GM18517 (cell line): ENCODE results near the gene P2RX3.
"Not testable (repeated sequence)": the region's sequence is repeated elsewhere in the genome, so short reads cannot be mapped to it uniquely, and the experiment has no call there.

ENCODE experiments used
- ATAC-seq: cut with Tn5 transposase; IDR thresholded peaks from one replicate; pipeline ENCODE4 v1.9.1; 2021; ENCODE audit warnings: mild to moderate bottlenecking, moderate library complexity; ENCODE audit not compliant: unreplicated experiment

P2RX3 gene

GRCh38 chr11:57338142-57338541, at the start of gene P2RX3:
Gene P2RX3 (plus strand): TSS chr11:57338352. CDS start chr11:57338551, 199 bp downstream.
- ATAC-seq: no peak

DNA sequence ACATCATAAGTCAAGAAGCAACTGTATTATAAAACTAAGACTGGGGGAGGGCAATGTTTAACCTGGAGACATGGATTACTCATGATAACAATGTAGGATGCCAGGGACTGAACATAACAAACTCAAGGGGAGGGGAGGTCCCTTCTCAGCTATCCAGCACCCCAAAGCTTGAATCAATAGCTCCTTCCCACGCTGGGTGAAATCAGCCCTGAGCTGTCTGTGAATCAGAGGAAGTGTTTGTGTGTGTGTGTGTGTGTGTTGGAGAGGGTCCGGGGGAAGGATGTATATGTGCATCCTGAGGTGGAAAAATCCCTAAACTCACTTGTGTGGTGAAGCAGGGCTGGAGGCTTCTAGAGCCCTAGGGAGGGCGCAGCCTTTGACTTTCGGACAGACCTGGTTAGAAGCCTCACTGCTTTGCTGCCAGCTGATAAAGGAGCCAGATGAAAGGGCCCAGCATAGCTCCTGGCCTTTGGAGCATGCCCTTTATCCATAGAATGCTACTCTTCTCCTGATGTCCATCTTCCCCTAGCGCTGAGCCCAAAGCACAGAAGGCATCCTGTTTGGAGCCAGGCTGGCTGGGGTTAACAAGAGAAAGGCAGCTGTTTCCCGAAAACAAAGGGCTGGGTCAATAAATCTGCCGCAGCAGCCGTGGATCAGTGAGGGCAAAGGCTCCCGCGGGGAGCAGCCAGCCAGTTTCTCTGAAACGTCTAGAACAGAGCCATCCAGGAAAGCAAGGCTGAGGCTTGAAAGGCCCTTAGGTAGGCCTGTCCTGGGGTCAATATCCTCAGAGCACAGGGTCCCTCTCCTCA, 49.2 kb upstream of the P2RX3 start:
- ATAC-seq: no peak

- ATAC-seq: no peak
These were observed 47.9 kb upstream of the P2RX3 start for GRCh38 chr11:57290288-57290687.

DNA sequence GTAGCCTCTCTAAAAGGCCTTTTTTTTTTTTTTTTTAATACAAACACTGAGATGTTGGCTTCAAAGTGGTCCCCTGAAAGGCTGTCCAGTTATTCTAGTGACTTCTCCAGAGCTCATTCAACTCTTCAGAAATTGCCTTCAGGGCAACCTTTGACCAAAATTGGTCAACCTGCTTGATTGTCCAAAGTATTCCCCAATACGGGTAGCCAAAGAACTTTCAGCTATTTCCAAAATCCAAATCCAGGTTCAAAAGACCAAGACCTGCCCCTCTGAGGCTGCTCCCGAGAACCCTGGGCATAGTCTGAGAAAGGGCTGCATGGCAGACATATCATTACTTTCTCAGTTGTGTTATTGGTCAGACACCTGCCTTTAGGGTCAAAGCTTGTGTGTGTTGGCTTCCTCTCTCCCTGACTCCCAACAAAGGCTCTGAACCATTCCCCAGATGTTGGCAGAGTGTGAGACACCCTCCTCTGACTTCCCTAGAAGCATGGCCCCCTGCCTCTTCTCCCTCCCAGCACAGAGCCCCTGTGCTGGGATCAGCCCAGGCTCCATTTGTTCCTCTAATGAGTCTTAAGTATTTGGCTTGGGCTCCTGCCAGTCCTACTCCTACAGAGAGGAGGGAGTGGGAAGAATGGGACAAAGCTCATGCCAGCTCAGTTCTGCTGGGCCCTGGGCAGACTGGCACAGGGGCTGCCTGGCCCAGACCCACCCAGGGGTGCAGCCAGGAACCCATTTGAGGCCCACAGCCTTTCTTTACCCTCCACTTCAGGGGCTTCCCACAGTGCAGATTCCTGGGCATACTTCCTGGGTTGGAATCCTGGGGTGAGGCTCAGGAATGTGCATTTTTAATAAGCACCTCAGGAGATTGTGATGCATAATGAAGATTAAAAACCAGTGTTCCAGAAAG, 43.7 kb upstream of the P2RX3 start:
- ATAC-seq: no peak

GRCh38 chr11:57296205-57296604, 41.9 kb upstream of the P2RX3 start:
- not testable (repeated sequence) for ATAC-seq

DNA sequence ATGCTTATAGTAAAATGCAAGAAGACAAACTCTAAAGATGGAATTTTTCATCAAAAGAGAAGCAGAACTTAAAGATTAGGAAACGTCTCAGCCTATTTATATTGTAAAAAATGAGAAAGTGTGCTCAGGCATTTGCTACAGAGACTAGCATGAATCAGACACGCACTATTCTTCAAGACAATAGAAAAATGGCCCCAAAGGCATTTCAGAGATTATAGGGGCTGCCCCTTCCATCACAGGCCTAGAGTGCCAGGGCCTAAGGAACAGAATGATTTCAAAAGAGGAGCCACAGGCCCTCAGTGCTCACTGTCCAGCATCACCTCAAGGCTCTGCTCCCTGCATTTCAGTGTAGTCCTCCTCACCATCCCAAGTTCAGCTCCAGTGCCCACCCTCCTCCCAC, 40.9 kb upstream of the P2RX3 start:
- no peak for ATAC-seq

DNA sequence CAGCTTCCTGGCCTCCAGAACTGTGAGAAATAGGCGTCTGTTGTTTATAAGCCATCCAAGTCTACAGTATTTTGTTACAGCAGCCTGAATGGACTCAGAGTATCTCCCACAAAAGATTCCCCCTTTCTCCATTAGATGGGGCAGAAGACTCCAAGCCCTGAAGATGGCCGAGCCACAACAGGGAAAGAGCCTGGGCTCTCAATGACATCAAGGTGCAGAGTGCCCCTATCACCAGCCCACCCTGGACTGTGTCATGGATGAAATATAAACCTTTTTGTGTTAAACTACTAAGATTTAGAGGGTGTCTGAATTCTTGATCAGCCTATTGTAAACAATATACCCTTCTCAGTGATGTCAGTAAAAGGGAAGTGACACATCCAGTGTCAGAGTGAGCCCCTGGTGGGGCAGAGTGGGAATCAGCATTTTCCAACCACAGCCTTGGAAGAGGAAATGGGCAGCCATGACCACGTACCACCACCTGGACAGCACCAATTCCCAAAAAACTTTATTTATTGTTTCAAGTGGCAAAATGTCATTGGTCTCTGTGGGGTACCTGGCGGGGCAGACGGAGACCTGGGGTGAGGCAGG, 38.9 kb upstream of the P2RX3 start:
- ATAC-seq: no peak

GRCh38 chr11:57300785-57301184, 37.4 kb upstream of the P2RX3 start:
- no peak for ATAC-seq

- ATAC-seq: no peak
These were observed 36.3 kb upstream of the P2RX3 start for GRCh38 chr11:57301711-57302423.

DNA sequence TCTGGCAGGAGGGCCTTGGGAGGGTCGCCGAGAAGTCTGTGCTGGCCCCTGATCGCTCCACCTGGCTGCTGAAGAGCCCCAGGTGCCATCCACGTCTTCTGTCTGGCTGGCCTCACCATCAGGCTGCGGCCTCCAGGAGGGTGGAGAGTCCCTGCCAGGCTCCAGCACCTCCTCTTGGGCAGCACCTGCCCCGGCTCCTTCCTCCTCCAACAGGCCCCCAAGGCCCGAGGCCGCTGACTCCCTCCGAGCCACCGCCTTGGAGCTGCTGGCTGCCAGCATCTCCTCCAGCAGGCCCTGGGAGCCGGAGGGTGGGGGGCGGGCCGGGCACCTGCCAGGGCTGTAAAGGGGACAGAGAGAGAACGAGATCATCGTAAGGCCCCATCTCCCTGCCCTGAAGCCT, 35.7 kb upstream of the P2RX3 start:
- no peak for ATAC-seq

DNA sequence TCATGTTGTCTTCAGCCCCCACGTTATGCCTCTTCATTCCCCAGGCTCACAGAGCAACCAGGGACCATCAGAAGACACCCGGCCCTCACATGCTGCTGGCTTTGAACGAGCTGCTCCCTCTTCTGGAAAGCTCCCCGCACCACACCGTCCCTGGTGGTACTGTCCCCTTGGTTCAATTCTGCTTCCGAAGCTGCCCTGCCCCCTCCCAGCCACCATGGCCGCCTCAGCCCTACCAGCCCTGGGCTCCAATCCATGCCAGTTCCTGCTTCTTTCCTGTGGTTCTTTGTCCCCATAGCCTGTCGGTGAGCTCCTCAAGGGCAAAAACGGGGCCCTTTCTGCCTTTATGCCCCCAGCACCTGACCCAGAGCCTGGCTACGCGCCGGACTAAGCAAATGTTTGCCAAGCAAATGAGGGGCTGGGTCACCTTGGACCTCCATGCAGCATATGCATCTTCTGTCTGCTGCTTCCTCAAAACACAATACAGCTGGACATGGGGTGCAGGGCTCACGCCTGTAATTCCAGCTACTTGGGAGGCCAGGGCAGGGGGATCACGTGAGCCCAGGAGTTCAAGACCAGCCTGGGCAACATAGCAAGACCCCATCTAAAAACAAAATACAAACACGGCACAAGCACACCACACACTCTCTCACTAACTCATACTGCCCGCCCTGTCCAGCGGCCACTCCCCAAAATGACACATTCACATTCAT, 34.7 kb upstream of the P2RX3 start:
- ATAC-seq: no peak

GRCh38 chr11:57303990-57304579, 34.1 kb upstream of the P2RX3 start:
- no peak for ATAC-seq

GRCh38 chr11:57305523-57305922, 32.6 kb upstream of the P2RX3 start:
- no peak for ATAC-seq

GRCh38 chr11:57306161-57306876, 31.8 kb upstream of the P2RX3 start:
- ATAC-seq: no peak

- ATAC-seq: no peak
These were observed 31.1 kb upstream of the P2RX3 start for GRCh38 chr11:57306940-57307565.

GRCh38 chr11:57307666-57308270, 30.4 kb upstream of the P2RX3 start:
- no peak for ATAC-seq

GRCh38 chr11:57308426-57309060, 29.6 kb upstream of the P2RX3 start:
- ATAC-seq: no peak
